Purkinje cell (primary cell): ENCODE results near the gene AP1S1. TPM values are rescaled to one million over a fixed set of nuclear protein-coding genes. Genes with fewer than 3 reads are reported as not detected.

Source experiments
- polyA plus RNA-seq: library from polyadenylated mRNA; unstranded; fragments of >200 nt; fragmentation: Nextera tagmentation; gene quantifications from 2 replicates; pipeline ENCODE4 v1.2.1, GENCODE V29; 2014

AP1S1 gene
- 5.8 and 8.2 TPM in 2 replicates for polyA plus RNA-seq

GRCh38 chr7:101153969-101154692 is at the start of gene AP1S1:
Gene AP1S1 (plus strand): TSS chr7:101154476. CDS start chr7:101154515, 39 bp downstream.

GRCh38 chr7:101126651-101127459 is 27.4 kb upstream of the AP1S1 start, which contains the start of gene SERPINE1:
Gene SERPINE1 (plus strand): TSS chr7:101127104. CDS start chr7:101128394, 1,290 bp downstream.

GRCh38 chr7:101165075-101165957 is 11.0 kb downstream of the AP1S1 start, which contains the start of gene VGF:
Gene VGF (minus strand): TSS chr7:101165569. CDS start chr7:101164843, 726 bp downstream.

DNA sequence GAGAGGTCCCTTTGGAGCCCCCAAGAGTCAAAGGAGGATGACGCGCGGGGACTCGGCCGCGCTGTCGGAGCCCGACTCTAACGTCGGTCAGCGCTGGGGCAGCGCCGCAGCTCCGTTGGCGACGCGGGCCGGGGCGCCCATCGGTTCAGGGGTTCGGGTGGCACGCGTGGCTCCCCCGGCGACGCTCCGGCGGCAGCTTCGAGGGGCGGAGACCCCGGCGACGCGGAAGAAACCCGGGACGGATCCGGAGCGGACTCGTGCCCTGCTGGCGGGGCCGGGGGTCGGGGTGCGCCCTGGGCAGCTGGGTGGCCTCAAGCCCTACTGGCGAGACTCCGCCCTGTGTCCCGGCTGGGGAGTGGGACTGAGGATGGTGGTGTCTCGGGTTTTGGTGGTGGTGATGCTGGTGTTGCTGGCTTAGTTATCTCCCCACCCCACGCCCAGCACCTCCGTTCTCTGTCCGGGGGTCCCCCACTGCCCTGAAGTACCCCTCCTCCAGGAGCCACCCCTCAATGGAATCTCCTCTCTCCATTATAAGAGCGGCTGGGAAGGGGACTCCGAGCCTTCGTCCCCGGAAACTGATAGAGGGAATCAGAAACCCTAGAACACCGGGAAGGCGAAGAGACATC is 26.0 kb downstream of the AP1S1 start, which contains the start of gene NAT16:
Gene NAT16, minus strand, starts transcription at position 164 of the 626 bp plus-strand sequence. CDS start 5,486 bp downstream, outside the sequence.

GRCh38 chr7:101200862-101201599 is 46.8 kb downstream of the AP1S1 start, which contains the start of gene MOGAT3:
Gene MOGAT3 (minus strand): TSS chr7:101201036. CDS start chr7:101200854, 182 bp downstream.

Other genes starting within 250 kb of the AP1S1 start
- gene MUC3A, start 204.9 kb upstream of the AP1S1 start, polyA plus RNA-seq: not detected in 2 replicates
- gene MUC12, start 184.9 kb upstream of the AP1S1 start, polyA plus RNA-seq: 1.5 TPM in 1 of 2 replicates, not detected in the other
- not detected in 2 replicates for gene MUC17, start 134.4 kb upstream of the AP1S1 start, polyA plus RNA-seq
- 0.06 and 0.19 TPM in 2 replicates for gene TRIM56, start 69.0 kb upstream of the AP1S1 start, polyA plus RNA-seq
- gene SERPINE1, start 27.4 kb upstream of the AP1S1 start, polyA plus RNA-seq: not detected in 2 replicates
- gene VGF, start 11.1 kb downstream of the AP1S1 start, polyA plus RNA-seq: 0.20 and 10.7 TPM in 2 replicates
- not detected in 2 replicates for gene NAT16, start 25.8 kb downstream of the AP1S1 start, polyA plus RNA-seq
- gene MOGAT3, start 46.6 kb downstream of the AP1S1 start, polyA plus RNA-seq: not detected in 2 replicates
- gene PLOD3, start 63.1 kb downstream of the AP1S1 start, polyA plus RNA-seq: 0.55 TPM in 1 of 2 replicates, not detected in the other
- gene ZNHIT1, start 63.7 kb downstream of the AP1S1 start, polyA plus RNA-seq: 41.7 and 43.6 TPM in 2 replicates
- 1.5 TPM in 1 of 2 replicates, not detected in the other for gene CLDN15, start 83.3 kb downstream of the AP1S1 start, polyA plus RNA-seq
- gene FIS1, start 90.6 kb downstream of the AP1S1 start, polyA plus RNA-seq: 176 and 223 TPM in 2 replicates
- gene IFT22, start 167.3 kb downstream of the AP1S1 start, polyA plus RNA-seq: 62.4 and 104 TPM in 2 replicates
- 1.7 and 3.0 TPM in 2 replicates for gene COL26A1, start 208.4 kb downstream of the AP1S1 start, polyA plus RNA-seq